ENCODE data around the gene PDCD1.

GRCh38 chr2:241904011-241904718 is 45.5 kb upstream of the PDCD1 start:
- no peak for TF ChIP-seq PKNOX1 (IDR thresholded peaks at IDR 0.05)
- TF ChIP-seq FOXA1 (IDR thresholded peaks at IDR 0.05): no peak
- no peak for TF ChIP-seq TARDBP (IDR thresholded peaks at IDR 0.05)
- TF ChIP-seq SP1 (IDR thresholded peaks at IDR 0.05): no peak
- TF ChIP-seq HDGF (IDR thresholded peaks at IDR 0.05; ENCODE audit: borderline replicate concordance): no peak
- no peak for TF ChIP-seq L3MBTL2 (conservative IDR thresholded peaks at IDR 0.05)
- TF ChIP-seq LEF1 (IDR thresholded peaks at IDR 0.05; ENCODE audit: borderline replicate concordance): no peak
- no peak for TF ChIP-seq ZNF384 (IDR thresholded peaks at IDR 0.05)
- no peak for TF ChIP-seq FOXM1 (IDR thresholded peaks at IDR 0.05; ENCODE audit: borderline replicate concordance)
- TF ChIP-seq ARNT (IDR thresholded peaks at IDR 0.05): no peak
- TF ChIP-seq NFRKB (IDR thresholded peaks at IDR 0.05): no peak
- no peak for TF ChIP-seq CTBP1 (IDR thresholded peaks at IDR 0.05; ENCODE audit: borderline replicate concordance)
- no peak for TF ChIP-seq BHLHE40 (IDR thresholded peaks at IDR 0.05; ENCODE audit: borderline replicate concordance)
- TF ChIP-seq SUZ12 (IDR thresholded peaks at IDR 0.05): no peak

Measured in HEK293T (cell line).